AG04449 (cell line): ENCODE measurements around the gene HIRA.

Experiments used
- CTCF ChIA-PET: fragments of 350-600 bp; formaldehyde crosslinking; extraction: SDS; loops from one replicate; lab custom pipeline; 2021; ENCODE audit warnings: antibody characterized with exemption; lab: Yijun Ruan, JAX
- POLR2A ChIA-PET: fragments of 400-600, 350-600 bp; formaldehyde crosslinking; extraction: SDS; loops from one replicate; lab custom pipeline; 2020; ENCODE audit warnings: antibody characterized with exemption, inconsistent platforms; lab: Yijun Ruan, JAX
- DNase-seq: peaks from one replicate; pipeline ENCODE4 v3.0.0-alpha.2; 2010; ENCODE audit warnings: low read depth, low spot score
- H3K4me3 ChIP-seq: 2 replicates; pipeline ENCODE4 v1.5.1; 2011; ENCODE audit warnings: low read depth, mild to moderate bottlenecking, control low read depth, low read length
- TF ChIP-seq, protein P1 (sequence below): IDR thresholded peaks from one replicate; pipeline ENCODE4 v1.5.1; 2011; ENCODE audit warnings: mild to moderate bottlenecking, moderate library complexity, low read length, control low read depth, inconsistent platforms; ENCODE audit not compliant: insufficient read depth; ENCODE audit errors: missing control alignments

Gene HIRA

GRCh38 chr22:19387038-19387437, 44.5 kb downstream of the HIRA start:
- no peak overlapping the region for H3K4me3 ChIP-seq
- TF ChIP-seq, protein P1, sequence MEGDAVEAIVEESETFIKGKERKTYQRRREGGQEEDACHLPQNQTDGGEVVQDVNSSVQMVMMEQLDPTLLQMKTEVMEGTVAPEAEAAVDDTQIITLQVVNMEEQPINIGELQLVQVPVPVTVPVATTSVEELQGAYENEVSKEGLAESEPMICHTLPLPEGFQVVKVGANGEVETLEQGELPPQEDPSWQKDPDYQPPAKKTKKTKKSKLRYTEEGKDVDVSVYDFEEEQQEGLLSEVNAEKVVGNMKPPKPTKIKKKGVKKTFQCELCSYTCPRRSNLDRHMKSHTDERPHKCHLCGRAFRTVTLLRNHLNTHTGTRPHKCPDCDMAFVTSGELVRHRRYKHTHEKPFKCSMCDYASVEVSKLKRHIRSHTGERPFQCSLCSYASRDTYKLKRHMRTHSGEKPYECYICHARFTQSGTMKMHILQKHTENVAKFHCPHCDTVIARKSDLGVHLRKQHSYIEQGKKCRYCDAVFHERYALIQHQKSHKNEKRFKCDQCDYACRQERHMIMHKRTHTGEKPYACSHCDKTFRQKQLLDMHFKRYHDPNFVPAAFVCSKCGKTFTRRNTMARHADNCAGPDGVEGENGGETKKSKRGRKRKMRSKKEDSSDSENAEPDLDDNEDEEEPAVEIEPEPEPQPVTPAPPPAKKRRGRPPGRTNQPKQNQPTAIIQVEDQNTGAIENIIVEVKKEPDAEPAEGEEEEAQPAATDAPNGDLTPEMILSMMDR, result no peak
- POLR2A ChIA-PET, result no interaction called here
- CTCF ChIA-PET, result interaction anchor here (1.0 to 1.1 kb wide), 2 partner anchors 9 to 243 kb away, joined by 3 read pairs; no protein-coding TSS in a partner anchor
- no peak for DNase-seq

- POLR2A ChIA-PET, result no interaction called here
- TF ChIP-seq, protein P1, result no peak
- DNase-seq, result no peak
- H3K4me3 ChIP-seq, result no peak overlapping the region
- CTCF ChIA-PET, result interaction anchor here (0.6 kb wide), 1 partner anchor 14 kb away, joined by 3 read pairs; no protein-coding TSS in a partner anchor
These were observed 45.3 kb downstream of the HIRA start for GRCh38 chr22:19386248-19386647.

GRCh38 chr22:19385221-19385906, 46.2 kb downstream of the HIRA start:
- CTCF ChIA-PET, result no interaction called here
- no peak for DNase-seq
- POLR2A ChIA-PET, result interaction anchor here (0.8 kb wide), 1 partner anchor 47 kb away, joined by 3 read pairs; the partner anchor contains the start of gene MRPL40
- no peak overlapping the region for H3K4me3 ChIP-seq
- TF ChIP-seq, protein P1, result no peak

DNA sequence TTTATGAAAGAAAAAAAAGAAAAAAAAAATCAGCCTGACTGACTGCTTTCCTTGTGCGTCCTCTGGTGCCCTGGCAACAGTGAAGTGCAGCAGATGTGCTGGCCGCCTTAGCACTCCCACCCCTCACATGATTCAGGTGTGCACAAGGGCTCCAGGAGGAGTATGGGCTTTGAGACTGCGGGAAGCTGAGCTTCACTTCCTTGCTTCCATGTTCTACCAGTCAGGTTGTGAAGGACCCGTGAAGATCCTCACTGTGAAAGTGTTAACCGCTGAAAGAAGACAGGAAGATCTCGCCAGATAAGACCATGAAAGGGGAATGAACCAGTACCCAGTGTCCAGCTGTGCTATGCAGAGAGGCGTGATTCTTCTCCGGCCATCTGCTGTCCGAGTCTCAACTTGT, 48.2 kb downstream of the HIRA start:
- DNase-seq, result no peak
- ChIA-PET CTCF (interaction anchor here (1.1 to 1.4 kb wide), 2 partner anchors 9 to 247 kb away, joined by 3 to 4 read pairs; no protein-coding TSS in a partner anchor), POLR2A (no interaction called here)
- H3K4me3 ChIP-seq, result no peak overlapping the region
- TF ChIP-seq, protein P1, result no peak

DNA sequence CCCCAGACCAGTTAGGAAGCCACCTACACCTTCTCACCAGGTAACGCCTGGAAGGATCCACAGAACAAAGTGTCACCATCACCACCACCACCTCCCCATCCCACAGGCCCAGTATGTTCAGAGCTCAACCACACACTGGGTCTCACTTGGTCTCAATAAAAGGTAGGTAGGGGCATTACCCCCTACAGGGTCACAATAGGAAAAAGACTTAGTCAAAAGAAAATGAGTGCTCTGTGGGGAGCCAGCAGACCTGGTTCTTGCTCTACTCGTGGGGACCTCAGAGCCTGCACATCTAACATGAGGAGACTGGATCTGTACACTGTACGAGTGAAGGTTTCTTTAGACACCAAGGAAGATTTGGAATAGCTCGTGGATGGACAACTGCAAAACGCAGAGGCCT, 49.3 kb downstream of the HIRA start:
- CTCF ChIA-PET, result interaction anchor here (1.1 to 1.4 kb wide), 2 partner anchors 10 to 248 kb away, joined by 3 to 4 read pairs; no protein-coding TSS in a partner anchor
- TF ChIP-seq, protein P1, result no peak
- H3K4me3 ChIP-seq, result no peak overlapping the region
- POLR2A ChIA-PET, result no interaction called here
- no peak for DNase-seq

GRCh38 chr22:19378344-19378674, 53.2 kb downstream of the HIRA start:
- TF ChIP-seq, protein P1, result no peak
- no peak overlapping the region for H3K4me3 ChIP-seq
- POLR2A ChIA-PET, result no interaction called here
- no peak for DNase-seq
- CTCF ChIA-PET, result no interaction called here
